Panc1 (cell line): ENCODE measurements around the gene TEX11. TPM values are rescaled to one million over a fixed set of nuclear protein-coding genes. Genes with fewer than 3 reads are reported as not detected.

Experiments used
- ATAC-seq: fragments of 200-7000 bp; cut with Tn5 transposase; 2 replicates; pipeline ENCODE4 v1.9.1; 2020; ENCODE audit warnings: mild to moderate bottlenecking, moderate library complexity
- BruUV-seq: library from RNA; stranded (reverse); fragments of 400-500 nt; replicated peaks from 2 replicates; lab custom pipeline; 2021; lab: Mats Ljungman, UMichigan
- CTCF ChIA-PET: fragments of 300-600 bp; sonication (Branson Sonifier 250); formaldehyde crosslinking; loops from one replicate; lab custom pipeline; 2022; ENCODE audit warnings: antibody characterized with exemption; lab: Charles Lee
- POLR2A ChIA-PET: fragments of 300-600 bp; sonication (Branson Sonifier 250); formaldehyde crosslinking; loops from one replicate; lab custom pipeline; 2022; ENCODE audit warnings: antibody characterized with exemption; lab: Charles Lee
- DNase-seq: peaks from one replicate; pipeline ENCODE4 v3.0.0-alpha.2; 2010; ENCODE audit warnings: low read depth, low spot score
- H3K27ac ChIP-seq: 2 replicates; pipeline ENCODE4 v1.5.1; 2011; ENCODE audit warnings: mild to moderate bottlenecking, low read length, inconsistent platforms
- H3K27me3 ChIP-seq: fragments of 200-500 bp; sonication (Bioruptor generic); 2 replicates; pipeline ENCODE4 v1.6.0; 2014; ENCODE audit warnings: low read length, inconsistent platforms; ENCODE audit not compliant: control insufficient read depth, insufficient read depth
- H3K36me3 ChIP-seq: fragments of 200-500 bp; sonication (Bioruptor generic); 2 replicates; pipeline ENCODE4 v1.5.1; 2014; ENCODE audit warnings: inconsistent platforms, mild to moderate bottlenecking, low read length, moderate library complexity; ENCODE audit not compliant: control insufficient read depth, insufficient read depth
- H3K4me1 ChIP-seq: 2 replicates; pipeline ENCODE4 v1.5.1; 2011; ENCODE audit warnings: inconsistent platforms, mild to moderate bottlenecking, low read length, moderate library complexity; ENCODE audit not compliant: control insufficient read depth, insufficient read depth
- H3K4me3 ChIP-seq, 2 experiments: 2 replicates each; pipeline ENCODE4 v1.5.1; 2011 to 2012; ENCODE audit warnings: low read depth in 2 of 2, low read length in 2 of 2, mild to moderate bottlenecking in 2 of 2, inconsistent platforms in 1 of 2, moderate library complexity in 1 of 2
- H3K9me3 ChIP-seq: fragments of 200-500 bp; sonication (Bioruptor generic); 2 replicates; pipeline ENCODE4 v1.5.1; 2014; ENCODE audit warnings: low read depth, mild to moderate bottlenecking, inconsistent platforms, low read length, moderate library complexity; ENCODE audit not compliant: control insufficient read depth, insufficient read depth
- POLR2AphosphoS5 ChIP-seq: IDR thresholded peaks from 2 replicates; pipeline ENCODE4 v1.6.1; 2012; ENCODE audit warnings: mild to moderate bottlenecking, low read depth, low read length, moderate library complexity
- SIN3A ChIP-seq: IDR thresholded peaks from 2 replicates; pipeline ENCODE4 v1.6.1; 2012; ENCODE audit warnings: low read depth, mild to moderate bottlenecking, low read length, moderate library complexity, borderline replicate concordance; ENCODE audit not compliant: insufficient read depth
- TCF7L2 ChIP-seq: IDR thresholded peaks from 2 replicates; pipeline ENCODE4 v1.6.1; 2011; ENCODE audit warnings: mild to moderate bottlenecking, low read depth, low read length, inconsistent platforms
- in situ Hi-C: cut with HindIII; loops from 2 replicates; pipeline ENCODE4 v1.10.0; 2016; ENCODE audit warnings: low sequenced_read_pairs, low pct_unique_long_range_greater_than_20kb
- intact Hi-C: fragments of 100-400 bp; cut with micrococcal nuclease; formaldehyde crosslinking; loops from one replicate; pipeline ENCODE4 v1.10.0; 2022; ENCODE audit not compliant: unreplicated experiment
- total RNA-seq: library from RNA; stranded (reverse); gene quantifications from one replicate; pipeline ENCODE4 v1.2.1, GENCODE V29; 2021; ENCODE audit not compliant: unreplicated experiment
- TF ChIP-seq, protein P1 (sequence below): fragments of 450-650 bp; IDR thresholded peaks from 2 replicates; pipeline ENCODE4 v1.5.1; 2017; ENCODE audit warnings: mild to moderate bottlenecking
- TF ChIP-seq, protein P2 (sequence below), 2 experiments: IDR thresholded peaks; 2 replicates each; pipeline ENCODE4 v1.6.1; 2011 to 2012; ENCODE audit warnings: low read depth in 2 of 2, control low read depth in 1 of 2, low read length in 1 of 2, mild to moderate bottlenecking in 1 of 2, moderate library complexity in 1 of 2; ENCODE audit not compliant: insufficient read depth in 1 of 2

The TEX11 gene
- total RNA-seq, 1 experiment from 2014 or later = not detected

DNA sequence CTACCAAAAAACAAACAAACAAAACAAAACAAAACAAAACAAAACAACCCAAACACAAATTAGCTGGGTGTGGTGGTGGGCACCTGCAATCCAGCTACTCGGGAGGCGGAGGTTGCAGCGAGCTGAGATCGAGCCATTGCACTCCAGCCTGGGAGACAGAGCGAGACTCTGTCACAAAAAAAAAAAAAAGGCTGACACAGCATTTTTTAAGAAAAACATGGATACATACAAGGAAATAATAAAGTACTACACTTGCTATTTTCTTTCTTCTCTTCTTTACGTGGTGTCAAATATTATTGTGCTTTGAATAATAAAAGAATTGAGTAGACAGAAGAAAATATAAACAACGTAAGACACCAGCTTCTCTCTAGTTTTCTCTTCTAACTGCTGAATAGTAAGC is 73.9 kb downstream of the TEX11 start:
- in situ Hi-C loops (no loop called here), intact Hi-C loops (no loop called here)
- no peaks in the 10 kb centered on the region for H3K9me3 ChIP-seq
- no peak overlapping the region for H3K4me3 ChIP-seq
- H3K27ac ChIP-seq = no peak overlapping the region
- POLR2A ChIA-PET = no interaction called here
- DNase-seq (no peak), ATAC-seq (no peak)
- CTCF ChIA-PET = no interaction called here
- no peaks in the 10 kb centered on the region for H3K27me3 ChIP-seq
- H3K36me3 ChIP-seq = no peaks in the 10 kb centered on the region
- H3K4me1 ChIP-seq = no peaks in the 10 kb centered on the region
- TF ChIP-seq POLR2AphosphoS5 = no peak
- TF ChIP-seq SIN3A = no peak
- TF ChIP-seq, protein P1, sequence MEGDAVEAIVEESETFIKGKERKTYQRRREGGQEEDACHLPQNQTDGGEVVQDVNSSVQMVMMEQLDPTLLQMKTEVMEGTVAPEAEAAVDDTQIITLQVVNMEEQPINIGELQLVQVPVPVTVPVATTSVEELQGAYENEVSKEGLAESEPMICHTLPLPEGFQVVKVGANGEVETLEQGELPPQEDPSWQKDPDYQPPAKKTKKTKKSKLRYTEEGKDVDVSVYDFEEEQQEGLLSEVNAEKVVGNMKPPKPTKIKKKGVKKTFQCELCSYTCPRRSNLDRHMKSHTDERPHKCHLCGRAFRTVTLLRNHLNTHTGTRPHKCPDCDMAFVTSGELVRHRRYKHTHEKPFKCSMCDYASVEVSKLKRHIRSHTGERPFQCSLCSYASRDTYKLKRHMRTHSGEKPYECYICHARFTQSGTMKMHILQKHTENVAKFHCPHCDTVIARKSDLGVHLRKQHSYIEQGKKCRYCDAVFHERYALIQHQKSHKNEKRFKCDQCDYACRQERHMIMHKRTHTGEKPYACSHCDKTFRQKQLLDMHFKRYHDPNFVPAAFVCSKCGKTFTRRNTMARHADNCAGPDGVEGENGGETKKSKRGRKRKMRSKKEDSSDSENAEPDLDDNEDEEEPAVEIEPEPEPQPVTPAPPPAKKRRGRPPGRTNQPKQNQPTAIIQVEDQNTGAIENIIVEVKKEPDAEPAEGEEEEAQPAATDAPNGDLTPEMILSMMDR = no peak
- TF ChIP-seq, protein P2, sequence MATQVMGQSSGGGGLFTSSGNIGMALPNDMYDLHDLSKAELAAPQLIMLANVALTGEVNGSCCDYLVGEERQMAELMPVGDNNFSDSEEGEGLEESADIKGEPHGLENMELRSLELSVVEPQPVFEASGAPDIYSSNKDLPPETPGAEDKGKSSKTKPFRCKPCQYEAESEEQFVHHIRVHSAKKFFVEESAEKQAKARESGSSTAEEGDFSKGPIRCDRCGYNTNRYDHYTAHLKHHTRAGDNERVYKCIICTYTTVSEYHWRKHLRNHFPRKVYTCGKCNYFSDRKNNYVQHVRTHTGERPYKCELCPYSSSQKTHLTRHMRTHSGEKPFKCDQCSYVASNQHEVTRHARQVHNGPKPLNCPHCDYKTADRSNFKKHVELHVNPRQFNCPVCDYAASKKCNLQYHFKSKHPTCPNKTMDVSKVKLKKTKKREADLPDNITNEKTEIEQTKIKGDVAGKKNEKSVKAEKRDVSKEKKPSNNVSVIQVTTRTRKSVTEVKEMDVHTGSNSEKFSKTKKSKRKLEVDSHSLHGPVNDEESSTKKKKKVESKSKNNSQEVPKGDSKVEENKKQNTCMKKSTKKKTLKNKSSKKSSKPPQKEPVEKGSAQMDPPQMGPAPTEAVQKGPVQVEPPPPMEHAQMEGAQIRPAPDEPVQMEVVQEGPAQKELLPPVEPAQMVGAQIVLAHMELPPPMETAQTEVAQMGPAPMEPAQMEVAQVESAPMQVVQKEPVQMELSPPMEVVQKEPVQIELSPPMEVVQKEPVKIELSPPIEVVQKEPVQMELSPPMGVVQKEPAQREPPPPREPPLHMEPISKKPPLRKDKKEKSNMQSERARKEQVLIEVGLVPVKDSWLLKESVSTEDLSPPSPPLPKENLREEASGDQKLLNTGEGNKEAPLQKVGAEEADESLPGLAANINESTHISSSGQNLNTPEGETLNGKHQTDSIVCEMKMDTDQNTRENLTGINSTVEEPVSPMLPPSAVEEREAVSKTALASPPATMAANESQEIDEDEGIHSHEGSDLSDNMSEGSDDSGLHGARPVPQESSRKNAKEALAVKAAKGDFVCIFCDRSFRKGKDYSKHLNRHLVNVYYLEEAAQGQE (IDR thresholded peaks at IDR 0.05; ENCODE audit: insufficient read depth in 1 of 2, low read depth in 2 of 2, low read length in 1 of 2) = no peak
- no peak for TF ChIP-seq TCF7L2
- BruUV-seq = no TSS peak

DNA sequence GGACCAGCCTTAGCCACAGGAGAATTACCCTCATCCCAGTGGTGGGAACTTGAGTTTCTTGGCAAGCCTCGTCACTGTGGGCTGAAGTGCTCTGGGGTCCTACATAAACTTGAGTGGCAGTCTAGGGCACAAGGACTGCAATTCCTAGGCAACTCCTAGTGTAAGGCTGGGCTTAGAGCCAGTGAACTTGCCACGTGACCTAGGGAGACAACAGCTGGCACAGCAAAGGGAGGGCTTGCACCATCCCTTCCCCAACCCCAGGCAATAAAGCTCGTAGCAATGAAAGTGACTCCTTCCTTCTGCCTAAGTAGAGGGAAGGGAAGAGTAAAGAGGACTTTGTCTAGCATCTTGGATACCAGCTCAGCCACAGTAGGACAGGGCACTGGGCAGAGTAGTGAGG is 81.8 kb downstream of the TEX11 start:
- no peaks in the 10 kb centered on the region for H3K4me1 ChIP-seq
- ChIA-PET CTCF (no interaction called here), POLR2A (no interaction called here)
- H3K4me3 ChIP-seq = no peak overlapping the region
- no peak overlapping the region for H3K27ac ChIP-seq
- no peaks in the 10 kb centered on the region for H3K36me3 ChIP-seq
- ATAC-seq = no peak
- TF ChIP-seq SIN3A = no peak
- TF ChIP-seq, protein P2 (IDR thresholded peaks at IDR 0.05; ENCODE audit: insufficient read depth in 1 of 2, low read depth in 2 of 2, low read length in 1 of 2) = no peak
- TF ChIP-seq, protein P1 = no peak
- TF ChIP-seq TCF7L2 = no peak
- TF ChIP-seq POLR2AphosphoS5 = no peak
- intact Hi-C loops (no loop called here), in situ Hi-C loops (no loop called here)
- BruUV-seq = no TSS peak
- no peaks in the 10 kb centered on the region for H3K9me3 ChIP-seq
- no peaks in the 10 kb centered on the region for H3K27me3 ChIP-seq
- no peak for DNase-seq
